WERI-Rb-1 (cell line): ENCODE results near the gene LAMB1.

Experiments used
- DNase-seq: peaks from one replicate; pipeline ENCODE4 v3.0.0-alpha.2; 2020
- H3K27ac ChIP-seq: fragments of 250-450 bp; sonication (Bioruptor Pico); 2 replicates; pipeline ENCODE4 v1.5.1; 2020; ENCODE audit warnings: mild to moderate bottlenecking, moderate library complexity
- H3K27me3 ChIP-seq: fragments of 250-450 bp; sonication (Bioruptor Pico); 2 replicates; pipeline ENCODE4 v1.5.1; 2021; ENCODE audit warnings: mild to moderate bottlenecking, low read depth, moderate library complexity; ENCODE audit not compliant: insufficient read depth, severe bottlenecking
- H3K36me3 ChIP-seq: fragments of 250-450 bp; sonication (Bioruptor Pico); 2 replicates; pipeline ENCODE4 v1.5.1; 2020; ENCODE audit warnings: mild to moderate bottlenecking, moderate library complexity
- H3K4me3 ChIP-seq: 2 replicates; pipeline ENCODE4 v1.5.1; 2011; ENCODE audit warnings: low read depth, mild to moderate bottlenecking, control low read depth, low read length
- H3K9me3 ChIP-seq: fragments of 250-450 bp; sonication (Bioruptor Pico); 2 replicates; pipeline ENCODE4 v1.5.1; 2021; ENCODE audit warnings: mild to moderate bottlenecking, moderate library complexity; ENCODE audit not compliant: severe bottlenecking
- CTCF ChIP-seq: IDR thresholded peaks from 2 replicates; pipeline ENCODE4 v1.5.1; 2011; ENCODE audit warnings: low read depth, mild to moderate bottlenecking, control low read depth, inconsistent platforms, low read length

The LAMB1 gene

GRCh38 chr7:107975394-107976013 lies 27.5 kb downstream of the LAMB1 start:
- Histone ChIP-seq H3K36me3 (peaks cover 64% of the 10 kb centered on the region), H3K4me3 (no peak overlapping the region), H3K9me3 (no peaks in the 10 kb centered on the region), H3K27me3 (no peaks in the 10 kb centered on the region), H3K27ac (no peak overlapping the region)
- no peak for TF ChIP-seq CTCF
- no peak for DNase-seq

GRCh38 chr7:107973861-107974260 lies 29.1 kb downstream of the LAMB1 start:
- no peak for TF ChIP-seq CTCF
- no peak overlapping the region for H3K4me3 ChIP-seq
- H3K27ac ChIP-seq: no peak overlapping the region
- H3K27me3 ChIP-seq: no peaks in the 10 kb centered on the region
- H3K36me3 ChIP-seq: peaks cover 71% of the 10 kb centered on the region
- H3K9me3 ChIP-seq: no peaks in the 10 kb centered on the region
- no peak for DNase-seq

- Histone ChIP-seq H3K4me3 (no peak overlapping the region), H3K27me3 (no peaks in the 10 kb centered on the region), H3K27ac (no peak overlapping the region), H3K9me3 (no peaks in the 10 kb centered on the region), H3K36me3 (peaks cover 66% of the 10 kb centered on the region)
- DNase-seq: no peak
- no peak for TF ChIP-seq CTCF
Measured at GRCh38 chr7:107972941-107973376, 30.0 kb downstream of the LAMB1 start.

- Histone ChIP-seq H3K27me3 (no peaks in the 10 kb centered on the region), H3K36me3 (peaks cover 62% of the 10 kb centered on the region), H3K9me3 (no peaks in the 10 kb centered on the region), H3K27ac (no peak overlapping the region), H3K4me3 (no peak overlapping the region)
- no peak for DNase-seq
- TF ChIP-seq CTCF: no peak
Measured at GRCh38 chr7:107972075-107972482, 30.9 kb downstream of the LAMB1 start.

- Histone ChIP-seq H3K27ac (no peak overlapping the region), H3K27me3 (no peaks in the 10 kb centered on the region), H3K9me3 (no peaks in the 10 kb centered on the region), H3K36me3 (peaks cover 62% of the 10 kb centered on the region), H3K4me3 (no peak overlapping the region)
- no peak for TF ChIP-seq CTCF
- DNase-seq: no peak
Measured at GRCh38 chr7:107971613-107972012, 31.3 kb downstream of the LAMB1 start.

- Histone ChIP-seq H3K36me3 (peaks cover 57% of the 10 kb centered on the region), H3K9me3 (no peaks in the 10 kb centered on the region), H3K27ac (no peak overlapping the region), H3K4me3 (no peak overlapping the region), H3K27me3 (no peaks in the 10 kb centered on the region)
- no peak for TF ChIP-seq CTCF
- DNase-seq: no peak
Measured at GRCh38 chr7:107971100-107971499, 31.9 kb downstream of the LAMB1 start.
